Central memory CD8-positive, alpha-beta T cell (primary cell): ENCODE measurements around the gene SHF.

Experiments used
- ATAC-seq: fragments of 150-1000 bp; cut with Tn5 transposase; replicated peaks from 2 replicates; pipeline ENCODE4 v1.10.0; 2022; ENCODE audit warnings: mild to moderate bottlenecking, moderate FRiP score, moderate number of reproducible peaks; ENCODE audit not compliant: poor library complexity, severe bottlenecking; ENCODE audit errors: extremely low read depth
- DNase-seq, 2 donors: peaks; one replicate each; pipeline ENCODE4 v3.0.0; 2021; ENCODE audit warnings: low spot score in 2 of 2
- H3K27ac Mint-ChIP-seq: one replicate; pipeline ENCODE4 v1.8.0; 2022; ENCODE audit warnings: low read depth, mild to moderate bottlenecking, moderate library complexity, mixed read lengths
- H3K27me3 Mint-ChIP-seq: one replicate; pipeline ENCODE4 v1.8.0; 2022; ENCODE audit warnings: mixed read lengths
- H3K36me3 Mint-ChIP-seq: one replicate; pipeline ENCODE4 v1.8.0; 2022; ENCODE audit warnings: mild to moderate bottlenecking, moderate library complexity, mixed read lengths; ENCODE audit not compliant: insufficient read depth
- H3K4me1 Mint-ChIP-seq: one replicate; pipeline ENCODE4 v1.8.0; 2022; ENCODE audit warnings: mixed read lengths
- H3K4me3 Mint-ChIP-seq: one replicate; pipeline ENCODE4 v1.8.0; 2022; ENCODE audit warnings: mild to moderate bottlenecking, moderate library complexity, mixed read lengths
- H3K9me3 Mint-ChIP-seq: one replicate; pipeline ENCODE4 v1.8.0; 2022; ENCODE audit warnings: mixed read lengths

Gene SHF

GRCh38 chr15:45174577-45174976, 13.2 kb downstream of the SHF start:
- DNase-seq (no peak), ATAC-seq (no peak)
- no peaks in the 10 kb centered on the region for H3K4me1 Mint-ChIP-seq
- no peaks in the 10 kb centered on the region for H3K27me3 Mint-ChIP-seq
- no peak overlapping the region for H3K27ac Mint-ChIP-seq
- H3K36me3 Mint-ChIP-seq, result peaks cover 1% of the 10 kb centered on the region
- no peaks in the 10 kb centered on the region for H3K9me3 Mint-ChIP-seq
- no peak overlapping the region for H3K4me3 Mint-ChIP-seq

GRCh38 chr15:45174069-45174468, 13.7 kb downstream of the SHF start:
- Mint-ChIP-seq H3K36me3 (peaks cover 3% of the 10 kb centered on the region), H3K4me1 (no peaks in the 10 kb centered on the region), H3K4me3 (no peak overlapping the region), H3K9me3 (no peaks in the 10 kb centered on the region), H3K27ac (no peak overlapping the region), H3K27me3 (no peaks in the 10 kb centered on the region)
- no peak for DNase-seq
- no peak for ATAC-seq

- Mint-ChIP-seq H3K36me3 (peaks cover 6% of the 10 kb centered on the region), H3K9me3 (no peaks in the 10 kb centered on the region), H3K4me1 (peaks cover 5% of the 10 kb centered on the region), H3K4me3 (no peak overlapping the region), H3K27me3 (no peaks in the 10 kb centered on the region), H3K27ac (no peak overlapping the region)
- DNase-seq (no peak), ATAC-seq (no peak)
These were observed 15.9 kb downstream of the SHF start for GRCh38 chr15:45171912-45172311.

GRCh38 chr15:45169608-45170480, 17.9 kb downstream of the SHF start:
- peaks cover 7% of the 10 kb centered on the region for H3K36me3 Mint-ChIP-seq
- H3K27me3 Mint-ChIP-seq, result no peaks in the 10 kb centered on the region
- no peaks in the 10 kb centered on the region for H3K9me3 Mint-ChIP-seq
- peaks cover 13% of the 10 kb centered on the region for H3K4me1 Mint-ChIP-seq
- DNase-seq (no peak), ATAC-seq (no peak)
- no peak overlapping the region for H3K4me3 Mint-ChIP-seq
- no peak overlapping the region for H3K27ac Mint-ChIP-seq

GRCh38 chr15:45168751-45169551, 18.8 kb downstream of the SHF start:
- H3K4me1 Mint-ChIP-seq, result peaks cover 14% of the 10 kb centered on the region

GRCh38 chr15:45168286-45168685, 19.5 kb downstream of the SHF start:
- DNase-seq, result no peak
- Mint-ChIP-seq H3K36me3 (peaks cover 9% of the 10 kb centered on the region), H3K4me1 (peaks cover 16% of the 10 kb centered on the region), H3K4me3 (peak overlapping the region; percentile 3), H3K9me3 (no peaks in the 10 kb centered on the region), H3K27ac (no peak overlapping the region), H3K27me3 (no peaks in the 10 kb centered on the region)
- no peak for ATAC-seq

More at GRCh38 chr15:45168751-45169551, 18.8 kb downstream of the SHF start:
- H3K4me3 Mint-ChIP-seq, result peak overlapping the region; percentile 3
- no peak overlapping the region for H3K27ac Mint-ChIP-seq
- no peaks in the 10 kb centered on the region for H3K27me3 Mint-ChIP-seq
- ATAC-seq, result no peak
- no peaks in the 10 kb centered on the region for H3K9me3 Mint-ChIP-seq
- DNase-seq, result no peak
- H3K36me3 Mint-ChIP-seq, result peaks cover 7% of the 10 kb centered on the region

- Mint-ChIP-seq H3K4me3 (peak overlapping the region; percentile 78), H3K36me3 (peaks cover 10% of the 10 kb centered on the region), H3K4me1 (peaks cover 21% of the 10 kb centered on the region), H3K9me3 (no peaks in the 10 kb centered on the region), H3K27me3 (no peaks in the 10 kb centered on the region), H3K27ac (peak overlapping the region; percentile 76)
- no peak for ATAC-seq
- no peak for DNase-seq
These were observed 20.0 kb downstream of the SHF start for GRCh38 chr15:45167631-45168205.

GRCh38 chr15:45166834-45167630, 20.7 kb downstream of the SHF start:
- Mint-ChIP-seq H3K27me3 (no peaks in the 10 kb centered on the region), H3K4me1 (peaks cover 22% of the 10 kb centered on the region), H3K27ac (peak overlapping the region; percentile 76), H3K36me3 (peaks cover 10% of the 10 kb centered on the region), H3K4me3 (peak overlapping the region; percentile 78), H3K9me3 (no peaks in the 10 kb centered on the region)
- DNase-seq (peak; percentile 67 to 75), ATAC-seq (peak; percentile 92)

GRCh38 chr15:45165536-45165935, 22.2 kb downstream of the SHF start:
- H3K9me3 Mint-ChIP-seq, result no peaks in the 10 kb centered on the region
- no peak for ATAC-seq
- no peaks in the 10 kb centered on the region for H3K27me3 Mint-ChIP-seq
- no peak for DNase-seq
- H3K4me1 Mint-ChIP-seq, result peaks cover 26% of the 10 kb centered on the region
- peak overlapping the region; percentile 88 for H3K27ac Mint-ChIP-seq
- H3K4me3 Mint-ChIP-seq, result peak overlapping the region; percentile 78
- H3K36me3 Mint-ChIP-seq, result peaks cover 10% of the 10 kb centered on the region

GRCh38 chr15:45164914-45165313, 22.9 kb downstream of the SHF start:
- no peak for DNase-seq
- Mint-ChIP-seq H3K4me1 (peaks cover 27% of the 10 kb centered on the region), H3K36me3 (peaks cover 10% of the 10 kb centered on the region), H3K4me3 (peak overlapping the region; percentile 78), H3K27me3 (no peaks in the 10 kb centered on the region), H3K9me3 (no peaks in the 10 kb centered on the region), H3K27ac (peak overlapping the region; percentile 88)
- ATAC-seq, result no peak

- no peak for DNase-seq
- H3K4me3 Mint-ChIP-seq, result no peak overlapping the region
- ATAC-seq, result no peak
- H3K27me3 Mint-ChIP-seq, result no peaks in the 10 kb centered on the region
- peaks cover 34% of the 10 kb centered on the region for H3K4me1 Mint-ChIP-seq
- peaks cover 9% of the 10 kb centered on the region for H3K36me3 Mint-ChIP-seq
- H3K27ac Mint-ChIP-seq, result no peak overlapping the region
- H3K9me3 Mint-ChIP-seq, result no peaks in the 10 kb centered on the region
These were observed 24.3 kb downstream of the SHF start for GRCh38 chr15:45163508-45163856.
